Measurements from ENCODE around the gene MYRFL. TPM values are rescaled to one million over a fixed set of nuclear protein-coding genes. Genes with fewer than 3 reads are reported as not detected.

The MYRFL gene
- total and polyA plus RNA-seq, 2 of the 8 experiments (the other 6 are each of a cell fraction or from before 2014, with no cell fraction given) = 1.1 to 2.0 TPM

- TF ChIP-seq E2F6 (IDR thresholded peaks at IDR 0.05) = no peak
- no peak for TF ChIP-seq GABPA (IDR thresholded peaks at IDR 0.05; ENCODE audit: borderline replicate concordance, insufficient read depth, low read length)
- no peak for TF ChIP-seq PHF8 (conservative IDR thresholded peaks at IDR 0.05; ENCODE audit: low read depth, low read length)
- no peak for TF ChIP-seq JUND (IDR thresholded peaks at IDR 0.05; ENCODE audit: low read length)
- no peak for TF ChIP-seq HDAC6 (IDR thresholded peaks at IDR 0.05; ENCODE audit: low read depth, low read length)
- no peak for TF ChIP-seq SIX5 (IDR thresholded peaks at IDR 0.05; ENCODE audit: low read depth, low read length)
- TF ChIP-seq CTBP2 (IDR thresholded peaks at IDR 0.05; ENCODE audit: borderline replicate concordance, insufficient read depth, insufficient read length, low read length) = no peak
- TF ChIP-seq BACH1 (IDR thresholded peaks at IDR 0.05; ENCODE audit: low read length) = no peak
- TF ChIP-seq NANOG (IDR thresholded peaks at IDR 0.05; ENCODE audit: insufficient read depth, low read depth, low read length, poor library complexity, severe bottlenecking) = no peak
- no peak for TF ChIP-seq EGR1 (IDR thresholded peaks at IDR 0.05; ENCODE audit: borderline replicate concordance, low read depth, low read length)
- TF ChIP-seq FOSL1 (IDR thresholded peaks at IDR 0.05; ENCODE audit: insufficient read depth, low read depth, low read length) = no peak
- TF ChIP-seq POLR2A (IDR thresholded peaks at IDR 0.05; ENCODE audit: control extremely low read depth in 1 of 2, low read depth in 2 of 2, low read length in 2 of 2) = no peak
- no peak for TF ChIP-seq USF2 (IDR thresholded peaks at IDR 0.05; ENCODE audit: low read length)
- no peak for TF ChIP-seq CBX8 (IDR thresholded peaks at IDR 0.05; ENCODE audit: borderline replicate concordance, low read depth, low read length)
- no peak for TF ChIP-seq JUN (IDR thresholded peaks at IDR 0.05; ENCODE audit: low read depth, low read length)
- TF ChIP-seq SP2 (IDR thresholded peaks at IDR 0.05; ENCODE audit: low read length) = no peak
- TF ChIP-seq SRF (IDR thresholded peaks at IDR 0.05; ENCODE audit: low read depth, low read length) = no peak
- TF ChIP-seq TCF12 (IDR thresholded peaks at IDR 0.05; ENCODE audit: low read depth, low read length) = no peak
- no peak for TF ChIP-seq EZH2 (IDR thresholded peaks at IDR 0.05; ENCODE audit: low read depth, low read length, severe bottlenecking)
- TF ChIP-seq KDM1A (IDR thresholded peaks at IDR 0.05; ENCODE audit: borderline replicate concordance, low read length) = no peak
- TF ChIP-seq MAX (IDR thresholded peaks at IDR 0.05) = no peak; the same call in 1 of the 2 replicates
- peak; percentile 77; the same call in 1 of the 2 replicates for TF ChIP-seq ATF2 (IDR thresholded peaks at IDR 0.05; ENCODE audit: low read length)
Measured at GRCh38 chr12:69936214-69936731, 111.2 kb downstream of the MYRFL start (continued).
